ENCODE results near the gene LINC01488. TPM values are rescaled to one million over a fixed set of nuclear protein-coding genes. Genes with fewer than 3 reads are reported as not detected.

The LINC01488 gene
- total and polyA plus RNA-seq, 4 donors, result not detected

DNA sequence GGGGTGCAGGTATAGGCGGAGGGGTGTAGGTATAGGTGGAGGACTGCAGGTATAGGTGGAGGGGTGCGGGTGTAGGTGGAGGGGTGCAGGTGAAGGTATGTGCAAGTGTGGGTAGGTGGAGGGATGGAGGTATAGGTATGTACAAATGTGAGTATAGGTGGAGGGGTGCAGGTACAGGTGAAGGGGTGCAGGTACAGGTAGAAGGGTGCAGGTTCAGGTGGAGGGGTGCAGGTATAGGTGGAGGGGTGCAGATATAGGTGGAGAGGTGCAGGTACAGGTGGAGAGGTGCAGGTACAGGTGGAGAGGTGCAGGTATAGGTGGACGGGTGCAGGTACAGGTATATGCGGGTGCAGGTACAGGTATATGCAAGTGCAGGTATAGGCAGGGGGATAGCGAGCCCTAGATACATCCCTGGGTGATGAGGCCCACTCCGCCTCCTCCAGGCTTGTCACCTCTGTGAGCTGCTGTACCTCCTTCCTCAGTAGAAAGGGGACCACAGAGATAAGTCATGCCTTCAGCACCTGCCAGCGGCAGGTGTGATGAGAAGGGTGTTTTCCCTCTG is 17.2 kb downstream of the LINC01488 start:
- Histone ChIP-seq H3K36me3 (ENCODE audit: control insufficient read depth, insufficient read depth, low read length) (no peaks in the 10 kb centered on the region), H3K4me3 (ENCODE audit: low read depth, low read length) (no peak overlapping the region), H3K27me3 (ENCODE audit: control insufficient read depth, insufficient read depth, low read length) (no peaks in the 10 kb centered on the region), H3K27ac (ENCODE audit: low read depth, low read length) (peak overlapping the region; percentile 61), H3K4me1 (ENCODE audit: control insufficient read depth, insufficient read depth, low read length) (peaks cover 52% of the 10 kb centered on the region), H3K9me3 (ENCODE audit: control insufficient read depth, insufficient read depth, low read length) (no peaks in the 10 kb centered on the region)
- DNase-seq (ENCODE audit: low read depth in 4 of 6, low spot score in 6 of 6), result no peak
- 95% methylated on average over 6 of the region's 7 CpGs for WGBS (ENCODE audit: insufficient coverage)

- WGBS (ENCODE audit: insufficient coverage), result 68% methylated on average over 7 of the region's 13 CpGs
- Histone ChIP-seq H3K9me3 (ENCODE audit: control insufficient read depth, insufficient read depth, low read length) (no peaks in the 10 kb centered on the region), H3K27ac (ENCODE audit: low read depth, low read length) (peak overlapping the region; percentile 61), H3K36me3 (ENCODE audit: control insufficient read depth, insufficient read depth, low read length) (no peaks in the 10 kb centered on the region), H3K27me3 (ENCODE audit: control insufficient read depth, insufficient read depth, low read length) (no peaks in the 10 kb centered on the region), H3K4me3 (ENCODE audit: low read depth, low read length) (no peak overlapping the region), H3K4me1 (ENCODE audit: control insufficient read depth, insufficient read depth, low read length) (peaks cover 52% of the 10 kb centered on the region)
- DNase-seq (ENCODE audit: low read depth in 4 of 6, low spot score in 6 of 6), result no peak
Measured at GRCh38 chr11:69499186-69499917, 17.9 kb downstream of the LINC01488 start.

DNA sequence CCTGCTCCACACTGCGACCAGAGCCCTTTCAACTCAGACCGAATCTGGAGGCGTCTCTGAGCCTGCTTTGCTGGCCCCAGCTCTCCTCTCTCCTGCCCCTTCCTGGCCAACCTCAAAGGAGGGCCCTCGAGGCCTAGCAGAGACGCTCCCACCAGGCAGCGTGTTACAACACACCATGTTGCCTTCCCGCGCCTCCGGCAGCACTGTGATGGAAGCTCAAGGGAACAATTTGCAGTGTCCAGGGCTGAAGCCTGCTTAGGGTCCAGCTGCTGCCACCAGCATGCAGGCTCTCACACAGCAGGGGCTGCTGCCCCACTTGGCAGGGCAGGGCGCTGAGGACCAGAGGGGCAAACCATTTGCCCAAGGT is 18.4 kb downstream of the LINC01488 start:
- DNase-seq (ENCODE audit: low read depth in 4 of 6, low spot score in 6 of 6), result no peak
- Histone ChIP-seq H3K27ac (ENCODE audit: low read depth, low read length) (peak overlapping the region; percentile 61), H3K9me3 (ENCODE audit: control insufficient read depth, insufficient read depth, low read length) (no peaks in the 10 kb centered on the region), H3K36me3 (ENCODE audit: control insufficient read depth, insufficient read depth, low read length) (no peaks in the 10 kb centered on the region), H3K4me3 (ENCODE audit: low read depth, low read length) (no peak overlapping the region), H3K27me3 (ENCODE audit: control insufficient read depth, insufficient read depth, low read length) (no peaks in the 10 kb centered on the region), H3K4me1 (ENCODE audit: control insufficient read depth, insufficient read depth, low read length) (peaks cover 50% of the 10 kb centered on the region)
- WGBS (ENCODE audit: insufficient coverage), result 69% methylated on average over 10 of the region's 10 CpGs

GRCh38 chr11:69500285-69501120 is 19.0 kb downstream of the LINC01488 start:
- peak overlapping the region; percentile 61 for H3K27ac ChIP-seq (ENCODE audit: low read depth, low read length)
- no peak for DNase-seq (ENCODE audit: low read depth in 4 of 6, low spot score in 6 of 6)
- no peak overlapping the region for H3K4me3 ChIP-seq (ENCODE audit: low read depth, low read length)
- H3K9me3 ChIP-seq (ENCODE audit: control insufficient read depth, insufficient read depth, low read length), result no peaks in the 10 kb centered on the region
- WGBS (ENCODE audit: insufficient coverage), result 85% methylated on average over 13 of the region's 13 CpGs
- H3K4me1 ChIP-seq (ENCODE audit: control insufficient read depth, insufficient read depth, low read length), result peaks cover 45% of the 10 kb centered on the region
- no peaks in the 10 kb centered on the region for H3K36me3 ChIP-seq (ENCODE audit: control insufficient read depth, insufficient read depth, low read length)
- no peaks in the 10 kb centered on the region for H3K27me3 ChIP-seq (ENCODE audit: control insufficient read depth, insufficient read depth, low read length)

DNA sequence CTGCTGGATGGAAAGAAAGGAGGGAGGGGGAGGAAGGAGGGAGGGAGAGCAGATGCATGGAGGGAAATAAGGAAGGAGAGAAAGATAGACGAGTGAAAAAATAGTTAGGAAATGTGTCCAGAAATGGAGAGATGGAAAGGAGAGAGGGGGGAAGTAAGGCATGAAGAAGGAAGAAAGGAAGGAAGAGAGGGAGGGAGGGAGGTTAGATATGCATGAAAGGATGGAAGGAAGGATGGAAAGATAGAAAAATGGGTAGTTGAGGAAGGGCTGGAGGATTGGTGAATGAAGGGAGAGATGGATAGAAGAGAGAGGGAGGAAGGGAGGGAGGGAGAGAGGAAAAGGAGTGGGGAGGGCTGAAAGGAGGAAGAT is 19.6 kb downstream of the LINC01488 start:
- DNase-seq (ENCODE audit: low read depth in 4 of 6, low spot score in 6 of 6), result no peak
- no peaks in the 10 kb centered on the region for H3K36me3 ChIP-seq (ENCODE audit: control insufficient read depth, insufficient read depth, low read length)
- H3K4me1 ChIP-seq (ENCODE audit: control insufficient read depth, insufficient read depth, low read length), result peaks cover 39% of the 10 kb centered on the region
- no peak overlapping the region for H3K27ac ChIP-seq (ENCODE audit: low read depth, low read length)
- WGBS (ENCODE audit: insufficient coverage), result 65% methylated on average over 1 of the region's 1 CpG
- no peaks in the 10 kb centered on the region for H3K27me3 ChIP-seq (ENCODE audit: control insufficient read depth, insufficient read depth, low read length)
- no peak overlapping the region for H3K4me3 ChIP-seq (ENCODE audit: low read depth, low read length)
- H3K9me3 ChIP-seq (ENCODE audit: control insufficient read depth, insufficient read depth, low read length), result no peaks in the 10 kb centered on the region

- WGBS (ENCODE audit: insufficient coverage), result 88% methylated on average over 17 of the region's 26 CpGs
- no peaks in the 10 kb centered on the region for H3K36me3 ChIP-seq (ENCODE audit: control insufficient read depth, insufficient read depth, low read length)
- no peak overlapping the region for H3K27ac ChIP-seq (ENCODE audit: low read depth, low read length)
- peaks cover 2% of the 10 kb centered on the region for H3K9me3 ChIP-seq (ENCODE audit: control insufficient read depth, insufficient read depth, low read length)
- no peak for DNase-seq (ENCODE audit: low read depth in 4 of 6, low spot score in 6 of 6)
- H3K4me1 ChIP-seq (ENCODE audit: control insufficient read depth, insufficient read depth, low read length), result peaks cover 28% of the 10 kb centered on the region
- H3K4me3 ChIP-seq (ENCODE audit: low read depth, low read length), result no peak overlapping the region
- no peaks in the 10 kb centered on the region for H3K27me3 ChIP-seq (ENCODE audit: control insufficient read depth, insufficient read depth, low read length)
Measured at GRCh38 chr11:69501891-69502860, 20.7 kb downstream of the LINC01488 start.

GRCh38 chr11:69504127-69504526 is 22.7 kb downstream of the LINC01488 start:
- 93% methylated on average over 6 of the region's 9 CpGs for WGBS (ENCODE audit: insufficient coverage)
- Histone ChIP-seq H3K27ac (ENCODE audit: low read depth, low read length) (no peak overlapping the region), H3K4me1 (ENCODE audit: control insufficient read depth, insufficient read depth, low read length) (peaks cover 13% of the 10 kb centered on the region), H3K36me3 (ENCODE audit: control insufficient read depth, insufficient read depth, low read length) (no peaks in the 10 kb centered on the region), H3K4me3 (ENCODE audit: low read depth, low read length) (no peak overlapping the region), H3K27me3 (ENCODE audit: control insufficient read depth, insufficient read depth, low read length) (no peaks in the 10 kb centered on the region), H3K9me3 (ENCODE audit: control insufficient read depth, insufficient read depth, low read length) (peaks cover 2% of the 10 kb centered on the region)
- no peak for DNase-seq (ENCODE audit: low read depth in 4 of 6, low spot score in 6 of 6)

- DNase-seq (ENCODE audit: low read depth in 4 of 6, low spot score in 6 of 6), result no peak
- peaks cover 13% of the 10 kb centered on the region for H3K4me1 ChIP-seq (ENCODE audit: control insufficient read depth, insufficient read depth, low read length)
- WGBS (ENCODE audit: insufficient coverage), result 82% methylated on average over 4 of the region's 10 CpGs
- H3K27ac ChIP-seq (ENCODE audit: low read depth, low read length), result no peak overlapping the region
- H3K36me3 ChIP-seq (ENCODE audit: control insufficient read depth, insufficient read depth, low read length), result no peaks in the 10 kb centered on the region
- H3K27me3 ChIP-seq (ENCODE audit: control insufficient read depth, insufficient read depth, low read length), result no peaks in the 10 kb centered on the region
- peaks cover 2% of the 10 kb centered on the region for H3K9me3 ChIP-seq (ENCODE audit: control insufficient read depth, insufficient read depth, low read length)
- H3K4me3 ChIP-seq (ENCODE audit: low read depth, low read length), result no peak overlapping the region
Measured at GRCh38 chr11:69504576-69505335, 23.3 kb downstream of the LINC01488 start.
